ENCODE data around the gene BGLAP. TPM values are rescaled to one million over a fixed set of nuclear protein-coding genes. Genes with fewer than 3 reads are reported as not detected.

The BGLAP gene
- total and polyA plus RNA-seq, 2 of the 13 experiments (the other 11 are each of a cell fraction or from before 2014, with no cell fraction given) = 0.62 to 1.6 TPM

DNA sequence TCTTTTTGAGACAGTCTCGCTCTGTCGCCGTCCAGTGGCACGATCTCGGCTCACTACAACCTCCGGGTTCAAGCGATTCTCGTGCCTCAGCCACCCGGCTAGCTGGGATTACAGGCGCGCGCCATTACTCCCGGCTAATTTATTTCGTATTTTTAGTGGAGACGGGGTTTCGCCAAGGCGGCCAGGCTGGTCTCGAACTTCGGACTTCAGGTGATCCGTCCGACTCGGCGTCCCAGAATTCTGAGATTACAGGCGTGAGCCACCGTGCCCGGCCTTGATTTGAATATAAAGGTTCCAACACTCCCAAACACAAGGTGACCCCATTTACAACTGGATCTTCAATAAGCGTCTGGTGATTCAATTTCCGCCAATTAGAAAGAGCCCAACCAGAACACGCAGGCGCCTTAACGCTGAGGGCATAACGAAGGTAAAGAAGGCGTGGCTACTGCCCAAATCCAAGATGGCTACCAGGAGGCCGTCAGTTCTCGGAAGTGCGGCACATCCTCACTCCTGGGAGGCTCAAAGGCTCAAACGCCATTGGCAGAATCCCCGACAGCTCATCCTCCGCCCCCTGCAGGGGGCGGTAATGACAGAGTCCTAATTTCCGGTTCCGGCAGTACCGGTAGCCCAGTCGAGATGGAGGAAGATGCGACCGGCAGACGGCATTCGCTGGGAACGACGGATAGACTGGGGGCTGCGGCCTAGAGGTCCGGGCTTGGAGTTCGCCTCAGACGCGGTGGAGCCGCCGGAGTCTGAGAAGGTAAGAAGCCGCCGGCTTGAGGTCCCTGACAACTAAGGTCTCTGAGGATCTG, 48.3 kb upstream of the BGLAP start, which contains the start of gene SLC25A44 (continued):
- TF ChIP-seq, protein P1, sequence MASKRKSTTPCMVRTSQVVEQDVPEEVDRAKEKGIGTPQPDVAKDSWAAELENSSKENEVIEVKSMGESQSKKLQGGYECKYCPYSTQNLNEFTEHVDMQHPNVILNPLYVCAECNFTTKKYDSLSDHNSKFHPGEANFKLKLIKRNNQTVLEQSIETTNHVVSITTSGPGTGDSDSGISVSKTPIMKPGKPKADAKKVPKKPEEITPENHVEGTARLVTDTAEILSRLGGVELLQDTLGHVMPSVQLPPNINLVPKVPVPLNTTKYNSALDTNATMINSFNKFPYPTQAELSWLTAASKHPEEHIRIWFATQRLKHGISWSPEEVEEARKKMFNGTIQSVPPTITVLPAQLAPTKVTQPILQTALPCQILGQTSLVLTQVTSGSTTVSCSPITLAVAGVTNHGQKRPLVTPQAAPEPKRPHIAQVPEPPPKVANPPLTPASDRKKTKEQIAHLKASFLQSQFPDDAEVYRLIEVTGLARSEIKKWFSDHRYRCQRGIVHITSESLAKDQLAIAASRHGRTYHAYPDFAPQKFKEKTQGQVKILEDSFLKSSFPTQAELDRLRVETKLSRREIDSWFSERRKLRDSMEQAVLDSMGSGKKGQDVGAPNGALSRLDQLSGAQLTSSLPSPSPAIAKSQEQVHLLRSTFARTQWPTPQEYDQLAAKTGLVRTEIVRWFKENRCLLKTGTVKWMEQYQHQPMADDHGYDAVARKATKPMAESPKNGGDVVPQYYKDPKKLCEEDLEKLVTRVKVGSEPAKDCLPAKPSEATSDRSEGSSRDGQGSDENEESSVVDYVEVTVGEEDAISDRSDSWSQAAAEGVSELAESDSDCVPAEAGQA (IDR thresholded peaks at IDR 0.05; ENCODE audit: low read depth) = peak; percentile 94
- TF ChIP-seq, protein P1 (CRISPR knock-in tag; IDR thresholded peaks at IDR 0.05; ENCODE audit: borderline replicate concordance) = no peak
- TF ChIP-seq ERF (CRISPR knock-in tag; IDR thresholded peaks at IDR 0.05) = peak; percentile 85
- TF ChIP-seq SP2 (CRISPR knock-in tag; IDR thresholded peaks at IDR 0.05) = peak; percentile 81
- TF ChIP-seq, protein P2, sequence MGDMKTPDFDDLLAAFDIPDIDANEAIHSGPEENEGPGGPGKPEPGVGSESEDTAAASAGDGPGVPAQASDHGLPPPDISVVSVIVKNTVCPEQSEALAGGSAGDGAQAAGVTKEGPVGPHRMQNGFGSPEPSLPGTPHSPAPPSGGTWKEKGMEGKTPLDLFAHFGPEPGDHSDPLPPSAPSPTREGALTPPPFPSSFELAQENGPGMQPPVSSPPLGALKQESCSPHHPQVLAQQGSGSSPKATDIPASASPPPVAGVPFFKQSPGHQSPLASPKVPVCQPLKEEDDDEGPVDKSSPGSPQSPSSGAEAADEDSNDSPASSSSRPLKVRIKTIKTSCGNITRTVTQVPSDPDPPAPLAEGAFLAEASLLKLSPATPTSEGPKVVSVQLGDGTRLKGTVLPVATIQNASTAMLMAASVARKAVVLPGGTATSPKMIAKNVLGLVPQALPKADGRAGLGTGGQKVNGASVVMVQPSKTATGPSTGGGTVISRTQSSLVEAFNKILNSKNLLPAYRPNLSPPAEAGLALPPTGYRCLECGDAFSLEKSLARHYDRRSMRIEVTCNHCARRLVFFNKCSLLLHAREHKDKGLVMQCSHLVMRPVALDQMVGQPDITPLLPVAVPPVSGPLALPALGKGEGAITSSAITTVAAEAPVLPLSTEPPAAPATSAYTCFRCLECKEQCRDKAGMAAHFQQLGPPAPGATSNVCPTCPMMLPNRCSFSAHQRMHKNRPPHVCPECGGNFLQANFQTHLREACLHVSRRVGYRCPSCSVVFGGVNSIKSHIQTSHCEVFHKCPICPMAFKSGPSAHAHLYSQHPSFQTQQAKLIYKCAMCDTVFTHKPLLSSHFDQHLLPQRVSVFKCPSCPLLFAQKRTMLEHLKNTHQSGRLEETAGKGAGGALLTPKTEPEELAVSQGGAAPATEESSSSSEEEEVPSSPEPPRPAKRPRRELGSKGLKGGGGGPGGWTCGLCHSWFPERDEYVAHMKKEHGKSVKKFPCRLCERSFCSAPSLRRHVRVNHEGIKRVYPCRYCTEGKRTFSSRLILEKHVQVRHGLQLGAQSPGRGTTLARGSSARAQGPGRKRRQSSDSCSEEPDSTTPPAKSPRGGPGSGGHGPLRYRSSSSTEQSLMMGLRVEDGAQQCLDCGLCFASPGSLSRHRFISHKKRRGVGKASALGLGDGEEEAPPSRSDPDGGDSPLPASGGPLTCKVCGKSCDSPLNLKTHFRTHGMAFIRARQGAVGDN (CRISPR knock-in tag; IDR thresholded peaks at IDR 0.05) = peak; percentile 81
- TF ChIP-seq GATAD2A (CRISPR knock-in tag; IDR thresholded peaks at IDR 0.05) = peak; percentile 17; the same call in 1 of the 2 replicates
- TF ChIP-seq TAF1 (CRISPR knock-in tag; IDR thresholded peaks at IDR 0.05) = peak; percentile 43; the same call in 1 of the 2 replicates
- TF ChIP-seq, protein P3, sequence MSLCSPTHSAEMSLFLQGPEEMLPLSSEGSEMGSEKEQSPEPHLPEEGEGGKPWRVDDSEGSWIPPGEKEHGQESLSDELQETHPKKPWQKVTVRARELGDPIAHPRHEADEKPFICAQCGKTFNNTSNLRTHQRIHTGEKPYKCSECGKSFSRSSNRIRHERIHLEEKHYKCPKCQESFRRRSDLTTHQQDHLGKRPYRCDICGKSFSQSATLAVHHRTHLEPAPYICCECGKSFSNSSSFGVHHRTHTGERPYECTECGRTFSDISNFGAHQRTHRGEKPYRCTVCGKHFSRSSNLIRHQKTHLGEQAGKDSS (CRISPR knock-in tag; IDR thresholded peaks at IDR 0.05; ENCODE audit: borderline replicate concordance, low read depth) = 0 out of 2 replicates have a peak, but pooled peaks have one; percentile 40

Data from HepG2 (cell line).